Esophagus muscularis mucosa (tissue), 4 donors: ENCODE results near the gene RPS6KA2.

Experiments used
- EP300 ChIP-seq: sonication (generic); formaldehyde crosslinking; IDR thresholded peaks from one replicate; pipeline ENCODE4 v1.6.1; 2017; ENCODE audit warnings: antibody characterized with exemption
- POLR2A ChIP-seq: fragments of 450-650 bp; IDR thresholded peaks from one replicate; pipeline ENCODE4 v1.6.1; 2017; ENCODE audit warnings: antibody characterized with exemption, moderate library complexity, mild to moderate bottlenecking, low read depth
- POLR2AphosphoS5 ChIP-seq, 2 donors: sonication (generic); formaldehyde crosslinking; IDR thresholded peaks; one replicate each; pipeline ENCODE4 v1.6.1; 2017; ENCODE audit warnings: antibody characterized with exemption in 2 of 2
- TF ChIP-seq, protein P1 (sequence below), 3 experiments: fragments of 200-600 bp in 2 of 3; fragments of 450-650 bp in 1 of 3; sonication (generic) in 2 of 3; IDR thresholded peaks; one replicate each; pipeline ENCODE4 v1.5.1; 2017 to 2019; ENCODE audit warnings: antibody characterized with exemption in 3 of 3, mild to moderate bottlenecking in 2 of 3, moderate library complexity in 1 of 3

DNA sequence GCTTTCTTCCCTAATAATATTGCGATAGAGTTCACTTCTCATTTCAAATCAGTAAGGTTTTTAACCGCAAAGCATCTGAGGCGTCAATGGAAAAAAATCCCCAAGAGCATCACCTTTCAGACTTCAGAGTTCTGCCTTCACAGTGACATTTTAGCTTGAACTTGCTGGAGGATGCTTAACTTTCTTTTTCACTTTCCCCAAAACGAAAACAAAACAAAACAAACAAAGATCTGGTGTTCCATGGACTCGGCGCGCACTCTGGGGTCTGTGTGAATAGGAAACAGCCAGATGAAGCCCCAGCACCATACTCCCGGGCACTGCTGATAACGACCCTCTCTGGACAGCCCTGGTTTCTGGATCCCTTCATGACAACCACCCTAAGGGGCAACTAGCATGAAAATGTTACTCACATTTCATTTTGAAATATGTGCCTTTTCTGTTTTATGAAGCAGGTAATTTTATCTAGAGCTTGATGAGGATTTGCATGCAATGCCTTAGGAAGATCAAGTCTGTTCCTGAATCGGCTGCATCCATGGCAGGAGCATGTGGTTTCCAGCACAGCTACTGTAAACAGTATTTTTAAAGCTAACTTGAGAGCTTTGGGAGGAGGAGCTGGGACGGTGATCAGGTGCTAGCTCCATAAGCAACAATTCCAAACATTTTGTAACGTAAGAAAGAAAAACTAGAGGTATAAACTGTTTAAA lies 85.0 kb downstream of the RPS6KA2 start:
- no peak for TF ChIP-seq POLR2AphosphoS5 (IDR thresholded peaks at IDR 0.05)
- TF ChIP-seq, protein P1, sequence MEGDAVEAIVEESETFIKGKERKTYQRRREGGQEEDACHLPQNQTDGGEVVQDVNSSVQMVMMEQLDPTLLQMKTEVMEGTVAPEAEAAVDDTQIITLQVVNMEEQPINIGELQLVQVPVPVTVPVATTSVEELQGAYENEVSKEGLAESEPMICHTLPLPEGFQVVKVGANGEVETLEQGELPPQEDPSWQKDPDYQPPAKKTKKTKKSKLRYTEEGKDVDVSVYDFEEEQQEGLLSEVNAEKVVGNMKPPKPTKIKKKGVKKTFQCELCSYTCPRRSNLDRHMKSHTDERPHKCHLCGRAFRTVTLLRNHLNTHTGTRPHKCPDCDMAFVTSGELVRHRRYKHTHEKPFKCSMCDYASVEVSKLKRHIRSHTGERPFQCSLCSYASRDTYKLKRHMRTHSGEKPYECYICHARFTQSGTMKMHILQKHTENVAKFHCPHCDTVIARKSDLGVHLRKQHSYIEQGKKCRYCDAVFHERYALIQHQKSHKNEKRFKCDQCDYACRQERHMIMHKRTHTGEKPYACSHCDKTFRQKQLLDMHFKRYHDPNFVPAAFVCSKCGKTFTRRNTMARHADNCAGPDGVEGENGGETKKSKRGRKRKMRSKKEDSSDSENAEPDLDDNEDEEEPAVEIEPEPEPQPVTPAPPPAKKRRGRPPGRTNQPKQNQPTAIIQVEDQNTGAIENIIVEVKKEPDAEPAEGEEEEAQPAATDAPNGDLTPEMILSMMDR (IDR thresholded peaks at IDR 0.05), result no peak
- no peak for TF ChIP-seq POLR2A
- no peak for TF ChIP-seq EP300
